GM12878 (cell line): ENCODE data around the gene DYNC1I1.

Experiments used
- BCL3 ChIP-seq: IDR thresholded peaks from 2 replicates; pipeline ENCODE4 v1.6.1; 2011; ENCODE audit warnings: borderline replicate concordance, low read depth, mild to moderate bottlenecking, moderate library complexity, low read length; ENCODE audit not compliant: insufficient read depth, poor library complexity, severe bottlenecking
- CTCF ChIP-seq, 3 experiments: IDR thresholded peaks in 2 of 3; conservative IDR thresholded peaks in 1 of 3; 2 replicates each; pipeline ENCODE4 v1.5.1; 2011; ENCODE audit warnings: low read depth in 3 of 3, low read length in 3 of 3, mild to moderate bottlenecking in 3 of 3, control low read depth in 2 of 3, moderate library complexity in 2 of 3, inconsistent platforms in 1 of 3, mixed read lengths in 1 of 3; ENCODE audit not compliant: control insufficient read depth in 2 of 3, insufficient read depth in 1 of 3; ENCODE audit errors: extremely low read depth in 1 of 3
- ETV6 ChIP-seq, 2 experiments: fragments of 450-650 bp in 1 of 2; IDR thresholded peaks in 1 of 2; conservative IDR thresholded peaks in 1 of 2; 2 replicates each; pipeline ENCODE4 v1.6.1; 2014; ENCODE audit warnings: antibody characterized with exemption in 1 of 2, borderline replicate concordance in 1 of 2, low read depth in 1 of 2, mild to moderate bottlenecking in 1 of 2, moderate library complexity in 1 of 2
- KDM1A ChIP-seq: fragments of 200-600 bp; sonication (generic); IDR thresholded peaks from 2 replicates; pipeline ENCODE4 v1.6.1; 2016; ENCODE audit warnings: borderline replicate concordance
- NR2C1 ChIP-seq: fragments of 450-650 bp; IDR thresholded peaks from 2 replicates; pipeline ENCODE4 v1.6.1; 2017; ENCODE audit warnings: antibody characterized with exemption, mild to moderate bottlenecking, moderate library complexity
- POLR2A ChIP-seq: IDR thresholded peaks from 2 replicates; pipeline ENCODE4 v1.6.1; 2011; ENCODE audit warnings: low read depth, mild to moderate bottlenecking, low read length
- POLR2AphosphoS5 ChIP-seq: IDR thresholded peaks from 2 replicates; pipeline ENCODE4 v1.6.1; 2011; ENCODE audit warnings: mild to moderate bottlenecking, low read length, inconsistent platforms
- USF2 ChIP-seq: IDR thresholded peaks from 2 replicates; pipeline ENCODE4 v1.6.1; 2011; ENCODE audit warnings: low read depth, low read length, improper control_type of control experiment, borderline replicate concordance
- YY1 ChIP-seq: IDR thresholded peaks from 2 replicates; pipeline ENCODE4 v1.6.1; 2011; ENCODE audit warnings: low read depth, mild to moderate bottlenecking, low read length
- ZBTB33 ChIP-seq: fragments of 450-650 bp; IDR thresholded peaks from 2 replicates; pipeline ENCODE4 v1.6.1; 2017; ENCODE audit warnings: mild to moderate bottlenecking
- ZNF622 ChIP-seq: fragments of 450-650 bp; IDR thresholded peaks from 2 replicates; pipeline ENCODE4 v1.6.1; 2017; ENCODE audit warnings: mild to moderate bottlenecking, inconsistent platforms

- TF ChIP-seq ZNF622, result no peak
- TF ChIP-seq CTCF (IDR thresholded peaks at IDR 0.05 in 2 of 3, conservative IDR thresholded peaks at IDR 0.05 in 1 of 3; ENCODE audit: control insufficient read depth in 2 of 3, extremely low read depth in 1 of 3, insufficient read depth in 1 of 3, low read depth in 3 of 3, low read length in 3 of 3), result no peak
- TF ChIP-seq ZBTB33, result no peak
- no peak for TF ChIP-seq POLR2AphosphoS5
- no peak for TF ChIP-seq BCL3
- TF ChIP-seq POLR2A, result no peak
- TF ChIP-seq NR2C1, result no peak
- TF ChIP-seq ETV6 (conservative IDR thresholded peaks at IDR 0.05 in 1 of 2, IDR thresholded peaks at IDR 0.05 in 1 of 2; ENCODE audit: borderline replicate concordance in 1 of 2, low read depth in 1 of 2), result no peak
- no peak for TF ChIP-seq YY1
- no peak for TF ChIP-seq USF2
- no peak for TF ChIP-seq KDM1A
Measured at GRCh38 chr7:95904099-95904498, 131.7 kb downstream of the DYNC1I1 start.
